Tibial nerve (tissue), 4 donors: ENCODE data around the gene SMPX. TPM values are rescaled to one million over a fixed set of nuclear protein-coding genes. Genes with fewer than 3 reads are reported as not detected.
A peak's percentile ranks its signal among the peaks of the same experiment; 100 is the strongest.

Experiments used
- DNase-seq, 2 donors: peaks; one replicate each; pipeline ENCODE4 v3.0.0-alpha.2; 2019; ENCODE audit warnings: low spot score in 2 of 2
- H3K27ac ChIP-seq, 4 donors: fragments of 200-600 bp; sonication (generic) in 3 of 4; one replicate each; pipeline ENCODE4 v1.5.1; 2017 to 2019; ENCODE audit warnings: mild to moderate bottlenecking in 1 of 4
- H3K27me3 ChIP-seq, 2 donors: fragments of 200-600 bp; sonication (generic) in 1 of 2; one replicate each; pipeline versions ENCODE4 v1.5.1 to v1.6.0; 2017 to 2019
- H3K36me3 ChIP-seq, 3 donors: fragments of 200-600 bp; sonication (generic); one replicate each; pipeline ENCODE4 v1.5.1; 2018 to 2019
- H3K4me1 ChIP-seq, 4 donors: fragments of 200-600 bp; sonication (generic) in 3 of 4; one replicate each; pipeline ENCODE4 v1.5.1; 2017 to 2019
- H3K4me3 ChIP-seq, 4 donors: fragments of 200-600 bp; sonication (generic) in 3 of 4; one replicate each; pipeline ENCODE4 v1.5.1; 2017 to 2019; ENCODE audit warnings: mild to moderate bottlenecking in 1 of 4, moderate library complexity in 1 of 4
- H3K9me3 ChIP-seq, 4 donors: fragments of 200-600 bp; sonication (generic) in 3 of 4; one replicate each; pipeline ENCODE4 v1.5.1; 2017 to 2019
- EP300 ChIP-seq, 2 donors: sonication (generic); formaldehyde crosslinking; IDR thresholded peaks; one replicate each; pipeline ENCODE4 v1.6.1; 2017; ENCODE audit warnings: antibody characterized with exemption in 2 of 2, mild to moderate bottlenecking in 1 of 2
- POLR2A ChIP-seq, 2 donors: fragments of 450-650 bp; IDR thresholded peaks; one replicate each; pipeline ENCODE4 v1.6.1; 2017; ENCODE audit warnings: antibody characterized with exemption in 2 of 2, mild to moderate bottlenecking in 2 of 2, moderate library complexity in 2 of 2
- WGBS, 2 donors: methylation state at CpG; one replicate each; pipeline ENCODE4 v1.1.5; 2018; 5-methylcytosine and 5-hydroxymethylcytosine counted together
- total RNA-seq, 4 donors: library from RNA; depleted of rRNA; stranded (reverse); fragments of >200 nt; gene quantifications; one replicate each; pipeline ENCODE4 v1.1.0, GENCODE V29; 2016
- TF ChIP-seq, protein P1 (sequence below), 5 experiments: fragments of 200-600 bp in 3 of 5; fragments of 450-650 bp in 2 of 5; sonication (generic) in 3 of 5; IDR thresholded peaks; one replicate each; pipeline ENCODE4 v1.5.1; 2016 to 2019; ENCODE audit warnings: antibody characterized with exemption in 5 of 5, mild to moderate bottlenecking in 3 of 5, moderate library complexity in 2 of 5

The SMPX gene
- total RNA-seq, 4 donors from 2014 or later = not detected

DNA sequence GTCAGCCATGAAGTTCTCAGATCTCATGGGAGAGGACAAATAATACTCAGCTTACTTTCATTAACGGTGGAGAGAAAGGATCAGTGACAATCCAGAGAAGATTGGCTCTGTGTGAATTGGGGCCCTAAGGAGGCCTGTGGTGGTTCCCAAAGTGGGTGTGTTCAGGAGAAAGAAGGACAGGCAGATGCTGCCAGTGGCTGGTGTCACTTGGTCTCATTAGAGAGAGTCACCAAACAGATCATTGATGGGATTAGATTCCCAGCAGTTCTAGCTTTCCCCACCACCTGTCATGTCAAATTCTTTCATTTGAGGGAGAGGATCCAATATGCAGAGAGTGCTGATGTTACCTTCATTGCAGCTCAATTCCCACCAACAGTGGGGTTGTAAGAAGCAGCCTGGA is 8.0 kb downstream of the SMPX start:
- Histone ChIP-seq H3K36me3 (no peaks in the 10 kb centered on the region), H3K4me3 (no peak overlapping the region), H3K4me1 (peaks cover 0 to 6% (median 0%) of the 10 kb centered on the region in 4 donors), H3K27ac (no peak overlapping the region), H3K27me3 (peaks cover 0 to 26% of the 10 kb centered on the region in 2 donors), H3K9me3 (no peaks in the 10 kb centered on the region)
- TF ChIP-seq, protein P1, sequence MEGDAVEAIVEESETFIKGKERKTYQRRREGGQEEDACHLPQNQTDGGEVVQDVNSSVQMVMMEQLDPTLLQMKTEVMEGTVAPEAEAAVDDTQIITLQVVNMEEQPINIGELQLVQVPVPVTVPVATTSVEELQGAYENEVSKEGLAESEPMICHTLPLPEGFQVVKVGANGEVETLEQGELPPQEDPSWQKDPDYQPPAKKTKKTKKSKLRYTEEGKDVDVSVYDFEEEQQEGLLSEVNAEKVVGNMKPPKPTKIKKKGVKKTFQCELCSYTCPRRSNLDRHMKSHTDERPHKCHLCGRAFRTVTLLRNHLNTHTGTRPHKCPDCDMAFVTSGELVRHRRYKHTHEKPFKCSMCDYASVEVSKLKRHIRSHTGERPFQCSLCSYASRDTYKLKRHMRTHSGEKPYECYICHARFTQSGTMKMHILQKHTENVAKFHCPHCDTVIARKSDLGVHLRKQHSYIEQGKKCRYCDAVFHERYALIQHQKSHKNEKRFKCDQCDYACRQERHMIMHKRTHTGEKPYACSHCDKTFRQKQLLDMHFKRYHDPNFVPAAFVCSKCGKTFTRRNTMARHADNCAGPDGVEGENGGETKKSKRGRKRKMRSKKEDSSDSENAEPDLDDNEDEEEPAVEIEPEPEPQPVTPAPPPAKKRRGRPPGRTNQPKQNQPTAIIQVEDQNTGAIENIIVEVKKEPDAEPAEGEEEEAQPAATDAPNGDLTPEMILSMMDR (IDR thresholded peaks at IDR 0.05) = no peak
- no peak for TF ChIP-seq POLR2A (IDR thresholded peaks at IDR 0.05)
- no peak for TF ChIP-seq EP300 (IDR thresholded peaks at IDR 0.05)
- 74 to 100% methylated on average over 1 of the region's 1 CpG for WGBS, 2 donors
- no peak for DNase-seq

DNA sequence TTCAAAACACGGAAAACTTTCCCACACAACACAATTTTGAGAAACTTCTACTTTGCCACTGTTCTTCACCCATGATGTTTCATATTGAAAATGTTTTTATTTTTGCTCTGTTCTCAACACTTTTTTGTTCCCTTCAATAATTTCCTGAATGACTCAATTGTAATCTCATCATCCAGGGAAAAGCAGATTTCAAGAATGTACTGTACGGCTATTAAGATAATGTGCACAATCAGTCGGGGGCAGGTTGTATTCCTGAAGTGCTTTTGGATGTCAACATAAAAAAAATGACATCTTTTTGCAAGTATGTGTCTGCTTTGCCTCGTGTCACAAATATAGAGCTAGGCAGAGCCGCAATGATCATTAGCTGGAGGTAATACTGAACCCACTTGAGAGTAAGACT is 9.7 kb downstream of the SMPX start:
- WGBS, 2 donors = 35 to 46% methylated on average over 5 of the region's 5 CpGs
- DNase-seq = no peak
- H3K4me3 ChIP-seq = no peak overlapping the region
- TF ChIP-seq, protein P1 (IDR thresholded peaks at IDR 0.05) = no peak
- no peak for TF ChIP-seq EP300 (IDR thresholded peaks at IDR 0.05)
- TF ChIP-seq POLR2A (IDR thresholded peaks at IDR 0.05) = no peak
- no peaks in the 10 kb centered on the region for H3K36me3 ChIP-seq
- H3K4me1 ChIP-seq = peaks cover 0 to 6% (median 0%) of the 10 kb centered on the region in 4 donors
- peaks cover 0 to 30% of the 10 kb centered on the region in 2 donors for H3K27me3 ChIP-seq
- H3K9me3 ChIP-seq = no peaks in the 10 kb centered on the region
- H3K27ac ChIP-seq = no peak overlapping the region

DNA sequence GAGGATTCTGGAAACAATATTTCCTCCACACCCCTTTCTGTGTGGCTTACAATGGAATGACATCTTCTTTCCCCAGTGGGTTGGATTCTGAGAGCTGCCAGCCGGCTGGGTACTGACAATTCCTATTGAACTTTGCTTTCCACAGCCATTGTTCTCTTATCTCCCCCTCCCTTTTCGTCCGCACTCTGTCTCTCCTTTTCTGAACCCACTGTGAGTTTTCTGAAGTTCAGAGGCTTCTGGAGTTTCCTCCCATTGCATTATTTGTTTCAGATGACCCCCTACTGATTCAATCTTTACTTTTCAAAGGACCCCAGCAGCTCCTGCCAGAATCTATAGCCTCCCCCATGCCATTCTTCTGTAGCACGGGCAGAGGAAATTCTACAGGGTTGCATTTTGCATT is 10.4 kb downstream of the SMPX start:
- TF ChIP-seq EP300 (IDR thresholded peaks at IDR 0.05) (no peak), POLR2A (IDR thresholded peaks at IDR 0.05) (no peak)
- TF ChIP-seq, protein P1 (IDR thresholded peaks at IDR 0.05) = no peak
- 21 to 24% methylated on average over 4 of the region's 4 CpGs for WGBS, 2 donors
- H3K4me3 ChIP-seq = no peak overlapping the region
- no peaks in the 10 kb centered on the region for H3K9me3 ChIP-seq
- H3K4me1 ChIP-seq = peaks cover 0 to 6% (median 0%) of the 10 kb centered on the region in 4 donors
- no peaks in the 10 kb centered on the region for H3K36me3 ChIP-seq
- peaks cover 0 to 31% of the 10 kb centered on the region in 2 donors for H3K27me3 ChIP-seq
- no peak for DNase-seq
- H3K27ac ChIP-seq = no peak overlapping the region

DNA sequence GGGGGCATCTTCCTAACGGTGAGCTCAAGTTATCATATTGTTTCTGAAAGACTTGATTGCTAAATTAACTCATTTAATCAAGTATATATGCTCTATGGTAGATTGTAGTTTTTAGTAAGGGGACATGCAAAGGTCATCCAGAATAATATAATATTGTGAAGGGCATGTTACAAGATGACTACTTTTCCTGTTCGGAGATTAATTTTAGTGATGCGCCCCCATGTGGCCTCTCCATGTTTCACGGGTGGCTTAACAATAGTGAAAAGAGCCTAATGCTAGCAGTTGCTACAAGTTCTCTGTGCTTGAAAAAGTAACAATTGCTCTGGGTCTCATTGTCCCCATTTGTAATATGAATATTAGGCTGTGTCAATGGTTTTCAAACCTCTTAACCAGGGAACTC is 12.2 kb downstream of the SMPX start:
- peaks cover 0 to 31% of the 10 kb centered on the region in 2 donors for H3K27me3 ChIP-seq
- H3K4me1 ChIP-seq = peaks cover 0 to 6% (median 0%) of the 10 kb centered on the region in 4 donors
- peak; percentile 21 to 55 for DNase-seq
- H3K9me3 ChIP-seq = no peaks in the 10 kb centered on the region
- H3K4me3 ChIP-seq = no peak overlapping the region
- 35 to 38% methylated on average over 4 of the region's 4 CpGs for WGBS, 2 donors
- no peak overlapping the region for H3K27ac ChIP-seq
- TF ChIP-seq, protein P1 (IDR thresholded peaks at IDR 0.05) = peak; percentile 27 to 56 (median 48)
- TF ChIP-seq POLR2A (IDR thresholded peaks at IDR 0.05) (no peak), EP300 (IDR thresholded peaks at IDR 0.05) (no peak)
- no peaks in the 10 kb centered on the region for H3K36me3 ChIP-seq

DNA sequence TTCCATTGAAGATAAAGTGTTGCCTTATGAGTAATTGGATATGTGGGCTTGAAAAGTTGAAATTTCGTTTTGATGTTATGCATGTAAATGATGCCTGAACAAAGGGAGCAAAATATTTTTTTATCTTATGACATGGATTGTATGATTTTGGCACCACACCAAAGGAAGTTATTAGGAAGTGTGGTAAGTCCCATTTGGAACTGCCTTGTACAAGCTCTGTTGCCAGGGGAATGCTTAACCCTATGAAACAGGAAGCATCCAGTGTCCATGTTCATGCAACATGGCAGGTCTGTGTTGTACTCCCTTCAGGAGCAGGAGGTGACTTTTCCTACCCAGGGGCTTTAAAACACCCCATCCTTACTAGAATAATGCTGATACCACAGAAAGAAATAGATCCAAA is 13.2 kb downstream of the SMPX start:
- H3K4me3 ChIP-seq = no peak overlapping the region
- no peak for DNase-seq
- H3K9me3 ChIP-seq = no peaks in the 10 kb centered on the region
- no peaks in the 10 kb centered on the region for H3K36me3 ChIP-seq
- 19 to 35% methylated on average over 1 of the region's 1 CpG for WGBS, 2 donors
- H3K27ac ChIP-seq = no peak overlapping the region
- TF ChIP-seq POLR2A (IDR thresholded peaks at IDR 0.05) = no peak
- no peak for TF ChIP-seq EP300 (IDR thresholded peaks at IDR 0.05)
- TF ChIP-seq, protein P1 (IDR thresholded peaks at IDR 0.05) = no peak
- H3K27me3 ChIP-seq = peaks cover 0 to 31% of the 10 kb centered on the region in 2 donors
- peaks cover 0 to 6% (median 0%) of the 10 kb centered on the region in 4 donors for H3K4me1 ChIP-seq
